Mesodermal cell (in vitro differentiated cells): Measurements from ENCODE around the gene LMAN1L.

Source experiments
- H3K27ac ChIP-seq: 2 replicates; pipeline ENCODE4 v1.7.0; 2013; ENCODE audit warnings: mild to moderate bottlenecking, low read depth, low read length, moderate library complexity; ENCODE audit not compliant: severe bottlenecking
- H3K36me3 ChIP-seq: 2 replicates; pipeline ENCODE4 v1.7.1; 2013; ENCODE audit warnings: mild to moderate bottlenecking, low read length, moderate library complexity; ENCODE audit not compliant: control insufficient read depth, insufficient read depth
- H3K4me1 ChIP-seq: one replicate; pipeline ENCODE4 v1.7.1; 2013; ENCODE audit warnings: mild to moderate bottlenecking, low read length; ENCODE audit not compliant: insufficient read depth, control insufficient read depth, poor library complexity, severe bottlenecking
- H3K4me3 ChIP-seq: 2 replicates; pipeline ENCODE4 v1.7.0; 2013; ENCODE audit warnings: low read length, control low read depth, mild to moderate bottlenecking; ENCODE audit not compliant: insufficient read depth, poor library complexity, severe bottlenecking; ENCODE audit errors: extremely low read depth
- H3K9me3 ChIP-seq: 2 replicates; pipeline ENCODE4 v1.7.1; 2013; ENCODE audit warnings: mild to moderate bottlenecking, low read length, moderate library complexity; ENCODE audit not compliant: control insufficient read depth
- WGBS, 2 experiments: methylation state at CpG; one replicate each; pipeline ENCODE4 v1.1.5; 2013; ENCODE audit warnings: missing lambda C conversion rate in 2 of 2; ENCODE audit not compliant: insufficient coverage in 2 of 2; 5-methylcytosine and 5-hydroxymethylcytosine counted together

LMAN1L gene

GRCh38 chr15:74795966-74796625, 16.5 kb upstream of the LMAN1L start:
- 96 to 97% methylated on average over 8 to 11 of the region's 14 CpGs for WGBS, 2 experiments
- peaks cover 31% of the 10 kb centered on the region for H3K36me3 ChIP-seq
- H3K27ac ChIP-seq: no peak overlapping the region
- no peak overlapping the region for H3K4me3 ChIP-seq
- H3K4me1 ChIP-seq: peaks cover 8% of the 10 kb centered on the region
- no peaks in the 10 kb centered on the region for H3K9me3 ChIP-seq

- H3K27ac ChIP-seq: no peak overlapping the region
- no peak overlapping the region for H3K4me3 ChIP-seq
- WGBS, 2 experiments: 91 to 94% methylated on average over 19 to 25 of the region's 25 CpGs
Measured at GRCh38 chr15:74798388-74799254, 14.0 kb upstream of the LMAN1L start.

GRCh38 chr15:74799255-74799855, 13.3 kb upstream of the LMAN1L start:
- no peak overlapping the region for H3K27ac ChIP-seq
- no peak overlapping the region for H3K4me3 ChIP-seq
- WGBS, 2 experiments: 95 to 98% methylated on average over 8 to 16 of the region's 16 CpGs
- H3K9me3 ChIP-seq: no peaks in the 10 kb centered on the region
- peaks cover 60% of the 10 kb centered on the region for H3K36me3 ChIP-seq
- H3K4me1 ChIP-seq: no peaks in the 10 kb centered on the region

More at GRCh38 chr15:74798388-74799254, 14.0 kb upstream of the LMAN1L start:
- H3K9me3 ChIP-seq: no peaks in the 10 kb centered on the region
- peaks cover 52% of the 10 kb centered on the region for H3K36me3 ChIP-seq
- peaks cover under 1% of the 10 kb centered on the region for H3K4me1 ChIP-seq

GRCh38 chr15:74799856-74800558, 12.6 kb upstream of the LMAN1L start:
- WGBS, 2 experiments: 63 to 67% methylated on average over 11 to 14 of the region's 18 CpGs
- peaks cover 61% of the 10 kb centered on the region for H3K36me3 ChIP-seq
- H3K9me3 ChIP-seq: no peaks in the 10 kb centered on the region
- H3K4me1 ChIP-seq: no peaks in the 10 kb centered on the region
- no peak overlapping the region for H3K4me3 ChIP-seq
- no peak overlapping the region for H3K27ac ChIP-seq

GRCh38 chr15:74800559-74801094, 12.0 kb upstream of the LMAN1L start:
- Histone ChIP-seq H3K9me3 (no peaks in the 10 kb centered on the region), H3K27ac (no peak overlapping the region), H3K4me1 (no peaks in the 10 kb centered on the region), H3K36me3 (peaks cover 54% of the 10 kb centered on the region), H3K4me3 (no peak overlapping the region)
- 93% methylated on average over 17 to 19 of the region's 20 CpGs for WGBS, 2 experiments

GRCh38 chr15:74801311-74801997, 11.2 kb upstream of the LMAN1L start:
- H3K9me3 ChIP-seq: no peaks in the 10 kb centered on the region
- H3K27ac ChIP-seq: no peak overlapping the region
- no peaks in the 10 kb centered on the region for H3K4me1 ChIP-seq
- WGBS, 2 experiments: 94 to 95% methylated on average over 17 to 18 of the region's 18 CpGs
- peaks cover 51% of the 10 kb centered on the region for H3K36me3 ChIP-seq
- no peak overlapping the region for H3K4me3 ChIP-seq

- 92 to 95% methylated on average over 19 of the region's 20 CpGs for WGBS, 2 experiments
- peaks cover 51% of the 10 kb centered on the region for H3K36me3 ChIP-seq
Measured at GRCh38 chr15:74802290-74802689, 10.3 kb upstream of the LMAN1L start.

GRCh38 chr15:74802862-74803447, 9.7 kb upstream of the LMAN1L start:
- Histone ChIP-seq H3K9me3 (no peaks in the 10 kb centered on the region), H3K4me3 (no peak overlapping the region), H3K27ac (no peak overlapping the region), H3K36me3 (peaks cover 51% of the 10 kb centered on the region), H3K4me1 (no peaks in the 10 kb centered on the region)
- 95 to 97% methylated on average over 20 to 29 of the region's 31 CpGs for WGBS, 2 experiments

More at GRCh38 chr15:74802290-74802689, 10.3 kb upstream of the LMAN1L start:
- no peak overlapping the region for H3K27ac ChIP-seq
- H3K9me3 ChIP-seq: no peaks in the 10 kb centered on the region
- no peak overlapping the region for H3K4me3 ChIP-seq
- no peaks in the 10 kb centered on the region for H3K4me1 ChIP-seq

- Histone ChIP-seq H3K36me3 (peaks cover 46% of the 10 kb centered on the region), H3K27ac (no peak overlapping the region), H3K4me3 (no peak overlapping the region), H3K9me3 (no peaks in the 10 kb centered on the region), H3K4me1 (no peaks in the 10 kb centered on the region)
- WGBS, 2 experiments: 88 to 95% methylated on average over 6 of the region's 6 CpGs
Measured at GRCh38 chr15:74804935-74805334, 7.7 kb upstream of the LMAN1L start.
